Thyroid gland (tissue), 4 donors: ENCODE results near the gene GH2. TPM values are rescaled to one million over a fixed set of nuclear protein-coding genes. Genes with fewer than 3 reads are reported as not detected.
"Not testable (repeated sequence)": the region's sequence is repeated elsewhere in the genome, so short reads cannot be mapped to it uniquely, and the experiment has no call there.

Source experiments
- DNase-seq, 2 donors: peaks; one replicate each; pipeline ENCODE4 v3.0.0-alpha.2; 2019
- H3K27ac ChIP-seq, 3 donors: fragments of 200-600 bp; sonication (generic); 1 replicate in 2 of 3; 2 replicates in 1 of 3; pipeline ENCODE4 v1.5.1; 2016 to 2019; ENCODE audit warnings: mild to moderate bottlenecking in 1 of 3, moderate library complexity in 1 of 3
- H3K27me3 ChIP-seq: fragments of 200-600 bp; sonication (generic); one replicate; pipeline ENCODE4 v1.5.1; 2019
- H3K36me3 ChIP-seq, 2 donors: fragments of 200-600 bp; sonication (generic); one replicate each; pipeline ENCODE4 v1.5.1; 2016 to 2019
- H3K4me1 ChIP-seq, 2 donors: fragments of 200-600 bp; sonication (generic); one replicate each; pipeline ENCODE4 v1.5.1; 2017 to 2019
- H3K4me3 ChIP-seq, 3 donors: fragments of 200-600 bp; sonication (generic); replicated peaks in 1 of 3; 1 replicate in 2 of 3; 2 replicates in 1 of 3; pipeline ENCODE4 v1.5.1; 2016; ENCODE audit warnings: mild to moderate bottlenecking in 1 of 3
- H3K9me3 ChIP-seq: fragments of 200-600 bp; sonication (generic); one replicate; pipeline ENCODE4 v1.5.1; 2017
- CTCF ChIP-seq, 6 experiments: fragments of 200-600 bp in 3 of 6; fragments of 450-650 bp in 3 of 6; sonication (generic) in 3 of 6; IDR thresholded peaks; one replicate each; pipeline ENCODE4 v1.5.1; 2016 to 2019; ENCODE audit warnings: antibody characterized with exemption in 6 of 6, mild to moderate bottlenecking in 2 of 6, inconsistent platforms in 1 of 6, moderate library complexity in 1 of 6
- WGBS, 2 donors: methylation state at CpG; one replicate each; pipeline ENCODE4 v1.1.5; 2017; 5-methylcytosine and 5-hydroxymethylcytosine counted together
- intact Hi-C: fragments of 100-400 bp; cut with DNase I; formaldehyde crosslinking; loops from one replicate; pipeline ENCODE4 v1.15.1; 2023
- total RNA-seq, 4 donors: library from RNA; depleted of rRNA; stranded (reverse); fragments of >200 nt; gene quantifications; one replicate each; pipeline ENCODE4 v1.2.3, GENCODE V29; 2016

The GH2 gene
- total RNA-seq, 4 donors from 2014 or later, result not detected

- DNase-seq, H3K27ac ChIP-seq, H3K27me3 ChIP-seq, H3K36me3 ChIP-seq, H3K9me3 ChIP-seq, H3K4me1 ChIP-seq, H3K4me3 ChIP-seq, intact Hi-C loops: not testable (repeated sequence)
- 29 to 40% methylated on average over 5 of the region's 5 CpGs for WGBS, 2 donors
- TF ChIP-seq CTCF (IDR thresholded peaks at IDR 0.05), result peak in 3 of 6 experiments; percentile 35 to 38 (median 37)
These were observed 22.1 kb upstream of the GH2 start for GRCh38 chr17:63903787-63904201.

GRCh38 chr17:63901971-63902370 is 20.2 kb upstream of the GH2 start:
- 80 to 84% methylated on average over 2 of the region's 2 CpGs for WGBS, 2 donors

DNA sequence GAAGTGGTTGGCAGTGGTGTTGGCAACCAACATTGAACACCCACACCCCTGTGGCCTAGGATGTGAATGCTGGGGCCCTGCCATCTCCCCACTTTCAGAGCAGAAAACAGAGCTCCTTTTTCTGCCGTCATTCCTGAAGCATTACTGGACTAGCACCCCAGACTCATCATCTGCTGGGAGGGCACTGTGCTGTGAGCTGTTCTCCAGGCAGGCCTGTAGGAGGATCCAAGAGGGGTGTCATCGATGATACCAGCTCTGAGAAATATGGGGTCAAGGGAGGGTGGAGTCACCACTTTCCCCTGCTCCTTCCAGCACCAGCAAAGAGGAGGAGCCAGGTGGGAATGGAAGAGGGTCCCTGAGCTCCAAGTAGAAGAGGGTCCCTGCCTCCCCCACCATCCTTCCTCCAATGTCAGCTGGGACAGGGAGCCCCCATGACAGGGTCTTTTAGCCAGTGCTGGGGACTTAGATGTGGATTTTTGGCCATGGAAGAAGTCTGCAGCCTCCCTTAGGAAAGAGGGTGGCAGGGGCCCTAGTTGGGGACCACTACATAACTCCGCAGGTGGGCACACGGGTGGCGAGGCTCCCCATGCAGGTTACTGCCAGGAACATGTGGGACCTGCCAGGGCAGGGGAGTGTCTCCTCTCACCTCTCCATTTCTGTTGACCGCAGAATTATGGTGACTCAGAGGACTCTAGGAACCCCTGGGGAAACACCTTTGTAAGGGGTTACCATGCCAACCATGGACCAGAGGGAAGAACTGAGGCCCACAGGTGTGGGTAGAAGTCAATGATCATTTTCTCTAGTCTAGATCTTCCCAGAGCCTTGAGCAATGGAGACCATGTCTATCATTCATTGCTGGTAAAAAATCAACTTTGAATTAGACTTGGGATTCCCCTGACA is 17.4 kb upstream of the GH2 start:
- DNase-seq, H3K27ac ChIP-seq, H3K4me3 ChIP-seq, H3K27me3 ChIP-seq, H3K36me3 ChIP-seq, intact Hi-C loops, H3K4me1 ChIP-seq, H3K9me3 ChIP-seq: not testable (repeated sequence)
- 85 to 89% methylated on average over 6 of the region's 6 CpGs for WGBS, 2 donors

More at GRCh38 chr17:63901971-63902370, 20.2 kb upstream of the GH2 start:
- H3K4me1 ChIP-seq, H3K27me3 ChIP-seq, H3K27ac ChIP-seq, H3K9me3 ChIP-seq, H3K36me3 ChIP-seq, H3K4me3 ChIP-seq, DNase-seq, intact Hi-C loops: not testable (repeated sequence)

DNA sequence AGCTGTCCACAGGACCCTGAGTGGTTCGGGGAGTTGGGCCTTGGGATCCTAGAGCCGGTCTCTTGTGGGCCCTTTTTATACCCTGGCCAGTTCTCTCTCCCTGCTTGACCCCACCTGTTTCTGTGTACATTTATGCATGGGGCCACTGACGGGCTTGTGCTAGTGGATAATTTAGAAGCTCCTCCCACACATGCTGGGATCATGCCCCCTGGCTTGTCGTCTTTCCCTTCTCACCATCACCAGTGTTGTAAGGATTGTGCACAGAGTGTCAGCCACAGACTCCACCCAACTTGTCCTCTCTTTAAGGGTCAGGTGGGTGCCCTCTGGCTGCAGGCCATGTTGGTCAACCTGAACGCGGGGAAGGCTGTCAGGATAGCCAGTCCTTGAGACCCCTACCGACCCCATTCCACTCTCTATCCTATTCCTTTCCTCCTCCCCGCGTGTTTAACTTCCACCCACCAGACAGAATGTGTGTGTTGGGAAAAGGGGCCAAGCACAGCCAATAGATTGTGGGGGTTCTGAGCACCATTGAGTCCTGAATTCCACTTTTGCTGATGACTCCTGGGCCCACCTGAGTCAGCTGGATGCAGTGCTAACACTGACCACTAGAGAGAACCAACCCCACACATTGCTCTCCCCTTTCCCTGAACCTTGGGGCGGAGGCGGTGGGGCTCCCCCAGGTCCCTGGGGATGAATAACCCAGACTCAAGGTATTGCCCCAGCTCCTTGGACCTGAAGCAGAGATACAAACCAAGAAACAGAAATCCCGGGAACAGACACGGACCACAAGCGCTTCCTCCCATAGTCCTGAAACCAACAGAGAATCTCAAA is 15.0 kb upstream of the GH2 start, which contains the start of gene CSH1:
CSH1 (minus strand) TSS at position 51 of the 831 bp plus-strand sequence. CDS start 63 bp downstream, outside the sequence.
- WGBS, 2 donors, result 77 to 88% methylated on average over 10 to 12 of the region's 14 CpGs
- H3K27me3 ChIP-seq, DNase-seq, H3K9me3 ChIP-seq, H3K4me3 ChIP-seq, H3K36me3 ChIP-seq, H3K4me1 ChIP-seq, H3K27ac ChIP-seq, intact Hi-C loops: not testable (repeated sequence)

GRCh38 chr17:63894821-63895220 is 13.1 kb upstream of the GH2 start:
- 83 to 84% methylated on average over 6 to 10 of the region's 10 CpGs for WGBS, 2 donors
- H3K27ac ChIP-seq, H3K36me3 ChIP-seq, DNase-seq, H3K27me3 ChIP-seq, H3K9me3 ChIP-seq, intact Hi-C loops, H3K4me1 ChIP-seq, H3K4me3 ChIP-seq: not testable (repeated sequence)

GRCh38 chr17:63894021-63894420 is 12.3 kb upstream of the GH2 start:
- H3K36me3 ChIP-seq, H3K27me3 ChIP-seq, H3K27ac ChIP-seq, H3K4me1 ChIP-seq, H3K9me3 ChIP-seq, intact Hi-C loops, DNase-seq, H3K4me3 ChIP-seq: not testable (repeated sequence)
- 86 to 90% methylated on average over 3 of the region's 3 CpGs for WGBS, 2 donors

GRCh38 chr17:63892316-63893037 is 10.7 kb upstream of the GH2 start:
- 69 to 74% methylated on average over 11 of the region's 11 CpGs for WGBS, 2 donors
- H3K27me3 ChIP-seq, H3K36me3 ChIP-seq, DNase-seq, H3K4me1 ChIP-seq, H3K27ac ChIP-seq, H3K4me3 ChIP-seq, H3K9me3 ChIP-seq, intact Hi-C loops: not testable (repeated sequence)
